Activated CD8-positive, alpha-beta memory T cell treated with anti-CD3 and anti-CD28 coated beads for 36 hours (primary cell): ENCODE data around the gene GABPB1. TPM values are rescaled to one million over a fixed set of nuclear protein-coding genes. Genes with fewer than 3 reads are reported as not detected.

Experiments
- CTCF ChIA-PET: fragments of 350-600 bp; sonication (Branson Sonifier 250); formaldehyde crosslinking; loops from one replicate; lab custom pipeline; 2021; ENCODE audit warnings: antibody characterized with exemption; lab: Charles Lee
- POLR2A ChIA-PET: fragments of 350-600 bp; sonication (Branson Sonifier 250); formaldehyde crosslinking; loops from one replicate; lab custom pipeline; 2021; ENCODE audit warnings: antibody characterized with exemption; lab: Charles Lee
- total RNA-seq, 2 experiments: library from RNA; stranded (reverse); gene quantifications; one replicate each; pipeline ENCODE4 v1.2.3, GENCODE V29; 2021

The GABPB1 gene
- total RNA-seq, 2 experiments from 2014 or later: 46.3 to 48.1 TPM

DNA sequence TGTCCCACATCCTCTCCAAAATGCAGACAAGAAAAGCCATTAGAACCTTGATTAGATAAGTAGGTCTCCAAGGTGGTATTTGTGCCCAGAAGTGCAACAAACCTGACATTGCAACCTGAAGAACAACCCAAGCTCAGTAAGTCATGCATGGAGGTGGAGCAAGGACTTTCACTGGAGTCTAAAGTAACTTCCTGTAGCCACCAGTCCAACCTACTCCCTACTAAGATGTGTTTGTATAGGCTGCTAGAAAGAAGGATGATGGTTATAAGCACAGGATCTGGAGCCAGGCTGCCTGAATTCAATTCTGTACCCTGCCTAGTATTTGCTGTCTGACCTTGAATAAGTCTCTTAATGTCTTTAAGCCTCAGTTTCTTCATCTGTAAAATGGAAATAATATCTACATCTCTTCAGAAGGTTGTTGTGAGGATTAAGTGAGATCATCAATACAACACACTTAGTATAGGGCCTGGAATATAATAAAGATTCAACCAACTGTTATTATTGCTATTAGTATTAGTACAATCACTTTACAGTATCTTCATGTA is 121.7 kb downstream of the GABPB1 start:
- ChIA-PET CTCF (interaction anchor here (0.6 kb wide), 1 partner anchor 42 kb away, joined by 4 read pairs; no protein-coding TSS in a partner anchor), POLR2A (no interaction called here)

- ChIA-PET CTCF (interaction anchor here (0.6 kb wide), 1 partner anchor 41 kb away, joined by 4 read pairs; no protein-coding TSS in a partner anchor), POLR2A (no interaction called here)
Measured at GRCh38 chr15:50232791-50233190, 122.2 kb downstream of the GABPB1 start.

DNA sequence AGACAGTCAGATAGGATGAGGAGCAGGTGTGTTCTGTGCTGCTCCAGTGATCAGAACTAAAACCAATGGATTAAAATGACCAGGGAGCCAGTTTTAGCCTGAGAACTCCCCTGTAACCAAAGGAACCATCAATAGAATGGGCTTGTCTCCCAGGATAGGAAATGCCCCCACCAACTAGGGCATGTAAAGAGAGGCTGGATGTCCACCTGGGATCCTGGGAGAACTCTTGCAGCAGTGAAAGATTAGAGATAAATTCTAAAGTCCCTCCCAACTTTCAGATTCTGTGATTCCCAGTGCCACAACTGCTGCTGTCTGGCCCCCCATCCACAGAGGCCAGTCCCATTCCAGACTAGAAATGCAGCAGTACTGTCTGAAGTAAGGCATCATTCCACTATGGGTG is 123.2 kb downstream of the GABPB1 start:
- ChIA-PET POLR2A (no interaction called here), CTCF (interaction anchor here (0.7 kb wide), 1 partner anchor 274 kb away, joined by 4 read pairs; no protein-coding TSS in a partner anchor)

- ChIA-PET POLR2A (interaction anchor here (0.6 kb wide), 1 partner anchor 150 kb away, joined by 4 read pairs; no protein-coding TSS in a partner anchor), CTCF (no interaction called here)
Measured at GRCh38 chr15:50229336-50229735, 125.7 kb downstream of the GABPB1 start.

- POLR2A ChIA-PET: interaction anchor here (0.6 kb wide), 1 partner anchor 151 kb away, joined by 4 read pairs; no protein-coding TSS in a partner anchor
- CTCF ChIA-PET: interaction anchor here (0.7 kb wide), 1 partner anchor 1143 kb away, joined by 4 read pairs; no protein-coding TSS in a partner anchor
Measured at GRCh38 chr15:50228866-50229265, 126.1 kb downstream of the GABPB1 start.

DNA sequence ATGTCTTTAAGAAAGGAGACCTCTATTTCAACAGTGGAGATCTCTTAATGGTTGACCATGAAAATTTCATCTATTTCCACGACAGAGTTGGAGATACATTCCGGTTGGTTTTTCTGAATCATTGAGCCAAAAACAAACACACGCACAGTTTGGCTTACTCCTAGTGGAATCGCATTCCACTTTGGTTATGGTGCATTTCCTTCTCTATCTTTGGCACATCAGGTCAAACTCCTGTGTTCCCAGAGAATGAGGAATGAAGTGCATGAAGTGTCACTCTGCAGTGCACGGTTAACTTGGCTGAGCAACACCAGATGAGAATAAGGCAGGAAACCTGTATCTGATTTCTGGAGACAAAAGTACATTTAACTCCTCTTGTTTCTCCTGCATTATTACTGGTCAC is 127.9 kb downstream of the GABPB1 start:
- POLR2A ChIA-PET: no interaction called here
- CTCF ChIA-PET: interaction anchor here (1.7 kb wide), 1 partner anchor 14 kb away, joined by 4 read pairs; no protein-coding TSS in a partner anchor

- ChIA-PET CTCF (no interaction called here), POLR2A (no interaction called here)
Measured at GRCh38 chr15:50225938-50226337, 129.1 kb downstream of the GABPB1 start.

Other genes with a start within 250 kb of the GABPB1 start
- 10 to 100 TPM; 15.9 to 16.3 TPM for gene ATP8B4, start 236.0 kb downstream of the GABPB1 start, total RNA-seq
- 10 to 100 TPM; 28.6 to 29.2 TPM for gene SLC27A2, start 173.0 kb downstream of the GABPB1 start, total RNA-seq
- under 1 TPM; 0.19 to 0.21 TPM for gene HDC, start 89.5 kb downstream of the GABPB1 start, total RNA-seq
- gene USP8, start 69.2 kb upstream of the GABPB1 start, total RNA-seq: 10 to 100 TPM; 49.2 to 61.3 TPM
- under 1 TPM in 1 of 2 experiments, not detected in 1; 0.21 TPM for gene USP50, start 191.5 kb upstream of the GABPB1 start, total RNA-seq